Vagina (tissue), 2 donors: ENCODE results near the gene CD93.

ENCODE experiments used
- POLR2A ChIP-seq, 2 donors: fragments of 450-650 bp; IDR thresholded peaks; one replicate each; pipeline ENCODE4 v1.6.1; 2017; ENCODE audit warnings: antibody characterized with exemption in 2 of 2, mild to moderate bottlenecking in 2 of 2, moderate library complexity in 2 of 2
- POLR2AphosphoS5 ChIP-seq, 2 donors: sonication (generic); formaldehyde crosslinking; IDR thresholded peaks; one replicate each; pipeline ENCODE4 v1.9.0; 2017; ENCODE audit warnings: antibody characterized with exemption in 2 of 2, mild to moderate bottlenecking in 2 of 2, low read depth in 1 of 2; ENCODE audit not compliant: insufficient read depth in 1 of 2
- TF ChIP-seq, protein P1 (sequence below), 3 experiments: fragments of 450-650 bp in 2 of 3; fragments of 200-600 bp in 1 of 3; sonication (generic) in 1 of 3; IDR thresholded peaks; one replicate each; pipeline ENCODE4 v1.5.1; 2017 to 2019; ENCODE audit warnings: antibody characterized with exemption in 3 of 3, mild to moderate bottlenecking in 2 of 3, moderate library complexity in 2 of 3

GRCh38 chr20:23118144-23118543 is 32.0 kb upstream of the CD93 start:
- TF ChIP-seq POLR2AphosphoS5 (IDR thresholded peaks at IDR 0.05; ENCODE audit: insufficient read depth in 1 of 2, low read depth in 1 of 2), result no peak
- TF ChIP-seq, protein P1, sequence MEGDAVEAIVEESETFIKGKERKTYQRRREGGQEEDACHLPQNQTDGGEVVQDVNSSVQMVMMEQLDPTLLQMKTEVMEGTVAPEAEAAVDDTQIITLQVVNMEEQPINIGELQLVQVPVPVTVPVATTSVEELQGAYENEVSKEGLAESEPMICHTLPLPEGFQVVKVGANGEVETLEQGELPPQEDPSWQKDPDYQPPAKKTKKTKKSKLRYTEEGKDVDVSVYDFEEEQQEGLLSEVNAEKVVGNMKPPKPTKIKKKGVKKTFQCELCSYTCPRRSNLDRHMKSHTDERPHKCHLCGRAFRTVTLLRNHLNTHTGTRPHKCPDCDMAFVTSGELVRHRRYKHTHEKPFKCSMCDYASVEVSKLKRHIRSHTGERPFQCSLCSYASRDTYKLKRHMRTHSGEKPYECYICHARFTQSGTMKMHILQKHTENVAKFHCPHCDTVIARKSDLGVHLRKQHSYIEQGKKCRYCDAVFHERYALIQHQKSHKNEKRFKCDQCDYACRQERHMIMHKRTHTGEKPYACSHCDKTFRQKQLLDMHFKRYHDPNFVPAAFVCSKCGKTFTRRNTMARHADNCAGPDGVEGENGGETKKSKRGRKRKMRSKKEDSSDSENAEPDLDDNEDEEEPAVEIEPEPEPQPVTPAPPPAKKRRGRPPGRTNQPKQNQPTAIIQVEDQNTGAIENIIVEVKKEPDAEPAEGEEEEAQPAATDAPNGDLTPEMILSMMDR (IDR thresholded peaks at IDR 0.05), result no peak
- TF ChIP-seq POLR2A (IDR thresholded peaks at IDR 0.05), result no peak
